ENCODE data around the gene C6orf47.

Gene C6orf47

DNA sequence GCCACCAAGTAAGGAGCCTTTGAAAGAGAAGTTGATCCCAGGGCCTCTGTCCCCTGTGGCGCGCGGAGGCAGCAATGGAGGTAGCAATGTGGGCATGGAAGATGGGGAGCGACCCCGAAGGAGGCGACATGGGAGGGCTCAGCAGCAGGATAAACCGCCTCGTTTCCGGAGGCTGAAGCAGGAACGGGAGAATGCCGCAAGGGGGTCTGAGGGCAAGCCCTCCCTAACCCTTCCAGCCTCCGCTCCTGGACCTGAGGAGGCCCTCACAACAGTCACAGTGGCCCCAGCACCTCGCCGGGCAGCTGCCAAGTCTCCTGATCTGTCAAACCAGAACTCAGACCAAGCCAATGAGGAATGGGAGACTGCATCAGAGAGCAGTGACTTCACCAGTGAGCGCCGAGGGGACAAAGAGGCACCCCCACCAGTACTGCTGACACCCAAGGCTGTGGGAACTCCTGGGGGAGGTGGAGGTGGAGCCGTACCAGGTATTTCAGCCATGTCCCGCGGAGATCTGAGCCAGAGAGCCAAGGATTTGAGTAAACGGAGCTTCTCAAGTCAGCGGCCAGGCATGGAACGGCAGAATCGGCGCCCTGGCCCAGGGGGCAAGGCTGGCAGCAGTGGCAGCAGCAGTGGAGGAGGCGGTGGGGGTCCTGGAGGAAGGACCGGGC is 28.2 kb downstream of the C6orf47 start:
- no peak for DNase-seq

GRCh38 chr6:31631681-31632278 is 28.8 kb downstream of the C6orf47 start:
- no peak for DNase-seq

GRCh38 chr6:31631209-31631608 is 29.4 kb downstream of the C6orf47 start:
- DNase-seq = no peak

GRCh38 chr6:31630177-31630934 is 30.2 kb downstream of the C6orf47 start:
- no peak for DNase-seq

- DNase-seq = no peak
Measured at GRCh38 chr6:31629014-31629413, 31.6 kb downstream of the C6orf47 start.

- no peak for DNase-seq
Measured at GRCh38 chr6:31627690-31628287, 32.8 kb downstream of the C6orf47 start.

DNA sequence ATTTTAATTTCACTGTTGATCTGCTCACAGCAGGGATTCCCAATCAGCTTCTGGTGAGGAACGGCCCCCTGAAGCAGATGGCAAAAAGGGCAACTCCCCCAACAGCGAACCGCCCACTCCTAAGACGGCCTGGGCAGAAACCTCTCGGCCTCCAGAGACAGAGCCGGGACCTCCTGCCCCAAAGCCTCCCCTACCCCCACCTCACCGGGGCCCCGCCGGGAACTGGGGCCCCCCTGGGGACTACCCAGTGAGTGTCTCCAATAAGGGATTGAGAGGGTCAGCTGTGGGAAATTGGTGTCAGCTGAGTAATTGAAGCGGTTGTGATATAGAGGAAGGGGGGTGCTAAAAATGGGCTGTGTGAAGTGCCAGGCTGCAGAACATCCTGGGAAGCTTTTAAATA is 33.6 kb downstream of the C6orf47 start:
- DNase-seq = no peak

- DNase-seq = no peak
Measured at GRCh38 chr6:31624070-31624469, 36.5 kb downstream of the C6orf47 start.

DNA sequence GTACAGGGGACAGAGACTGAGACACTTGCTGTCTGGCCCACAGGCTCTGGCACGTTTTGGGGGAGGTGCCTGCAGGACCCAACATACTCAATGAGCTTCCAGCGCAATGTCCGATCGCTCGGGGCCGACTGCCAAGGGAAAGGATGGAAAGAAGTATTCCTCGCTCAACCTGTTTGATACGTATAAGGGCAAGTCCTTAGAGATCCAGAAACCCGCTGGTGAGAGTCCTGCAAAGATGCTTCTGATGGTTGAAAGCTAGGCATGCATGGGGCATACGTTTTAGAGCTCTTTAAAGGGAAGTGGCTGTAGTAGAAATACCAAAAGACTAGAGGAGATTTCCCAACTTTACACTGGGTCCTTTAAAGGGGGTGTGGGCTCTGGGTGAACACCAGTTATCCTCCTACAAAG is 37.9 kb downstream of the C6orf47 start:
- no peak for DNase-seq

DNA sequence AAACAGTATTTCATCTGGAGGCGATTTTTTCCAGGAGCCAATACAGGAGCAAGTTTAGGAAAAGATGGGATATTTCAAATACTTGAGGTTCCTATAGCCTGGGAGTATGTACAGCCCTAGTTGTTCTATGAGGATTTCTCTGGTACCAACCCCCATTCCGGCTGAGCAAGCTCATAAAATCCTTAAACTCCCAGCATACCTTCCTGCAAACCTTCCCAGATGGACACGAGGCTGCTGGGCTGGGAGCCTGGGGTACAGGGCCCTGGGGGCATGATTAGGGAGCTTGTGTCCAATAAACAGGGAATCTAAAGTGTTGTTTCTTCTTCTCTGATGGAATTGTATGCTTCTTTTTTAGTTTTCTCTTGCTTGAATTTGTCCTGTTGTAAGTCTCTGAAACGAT is 38.6 kb downstream of the C6orf47 start:
- DNase-seq = no peak

- no peak for DNase-seq
Measured at GRCh38 chr6:31621320-31621939, 39.1 kb downstream of the C6orf47 start.

DNA sequence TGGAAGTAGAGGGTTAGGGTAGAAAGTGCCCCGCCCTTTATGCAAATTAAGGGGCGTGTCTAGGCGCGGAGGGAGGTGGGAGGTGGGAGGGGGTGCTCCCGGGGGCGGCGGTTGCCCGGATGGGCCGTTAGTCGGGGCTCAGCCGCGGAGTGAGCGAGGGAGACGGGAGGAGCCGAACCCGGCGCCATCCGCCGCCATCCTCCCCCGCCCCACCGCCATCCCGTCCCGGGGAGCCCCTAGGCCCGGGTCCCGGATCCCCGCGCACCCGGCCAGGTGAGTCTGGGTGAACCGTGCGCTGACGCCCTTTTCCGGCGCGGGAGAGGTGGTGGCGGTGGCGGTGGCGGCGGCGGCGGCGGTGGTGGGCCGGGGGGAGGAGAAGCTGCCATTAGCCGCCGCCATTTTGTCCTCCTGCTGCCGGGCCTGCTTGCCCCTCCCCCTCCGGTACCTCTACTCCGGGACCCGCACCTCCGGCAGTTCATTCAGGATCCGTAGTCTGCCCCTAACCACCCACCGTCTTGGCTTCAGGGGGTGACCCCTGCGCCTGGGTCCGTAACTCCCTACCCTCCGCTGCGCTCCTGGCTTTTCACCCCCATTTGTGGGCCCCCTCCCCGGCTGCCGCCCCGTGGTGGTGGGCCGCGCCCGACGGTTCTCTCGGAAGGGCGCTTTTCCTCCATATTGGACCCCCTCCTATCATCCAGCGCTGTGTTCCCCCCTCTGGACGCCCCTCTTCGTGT is 39.8 kb downstream of the C6orf47 start, which contains the start of gene PRRC2A:
PRRC2A (plus strand) TSS at position 130 of the 734 bp plus-strand sequence. CDS start 2,075 bp downstream, outside the sequence.
- DNase-seq = peak; percentile 78

DNA sequence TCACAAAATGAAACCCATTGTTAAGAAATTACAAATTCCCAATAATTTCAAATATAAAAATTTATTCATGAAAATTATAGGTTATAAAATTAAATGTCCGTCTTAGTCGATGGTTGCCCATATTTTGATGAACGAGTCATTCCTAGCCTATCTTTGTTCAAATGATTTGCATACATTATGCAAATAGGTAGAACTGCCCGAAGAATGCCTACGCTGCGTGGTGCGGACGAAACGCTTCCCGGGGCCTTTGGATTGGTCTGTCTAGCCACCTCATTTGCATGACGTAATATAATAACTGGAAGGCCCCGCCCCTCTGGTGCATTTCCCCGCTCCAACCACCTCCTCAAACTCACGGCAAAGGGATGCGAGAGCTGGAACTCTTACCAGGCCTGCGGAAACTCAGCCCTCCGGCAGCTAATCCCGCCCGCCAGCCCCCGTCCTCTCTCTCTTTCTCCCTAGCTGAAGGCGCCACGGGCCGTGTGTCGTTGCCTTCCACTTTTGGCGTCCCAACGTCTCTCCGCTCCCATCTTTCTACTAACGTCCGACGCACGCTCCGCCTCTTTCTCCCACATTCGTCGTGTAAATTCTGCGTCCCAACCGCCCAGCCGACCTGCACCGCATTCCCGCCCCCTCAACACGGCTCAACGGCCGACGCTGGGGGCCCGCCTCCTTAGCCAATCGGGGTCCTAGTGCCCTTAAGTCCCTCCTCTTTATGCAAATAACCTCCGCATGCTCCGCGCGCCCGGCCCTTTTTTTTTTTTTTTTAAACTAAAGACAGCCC is 40.6 kb downstream of the C6orf47 start:
- peak; percentile 94 for DNase-seq

GRCh38 chr6:31617010-31617409 is 43.6 kb downstream of the C6orf47 start:
- DNase-seq = no peak

- DNase-seq = no peak
Measured at GRCh38 chr6:31615748-31616147, 44.8 kb downstream of the C6orf47 start.

DNA sequence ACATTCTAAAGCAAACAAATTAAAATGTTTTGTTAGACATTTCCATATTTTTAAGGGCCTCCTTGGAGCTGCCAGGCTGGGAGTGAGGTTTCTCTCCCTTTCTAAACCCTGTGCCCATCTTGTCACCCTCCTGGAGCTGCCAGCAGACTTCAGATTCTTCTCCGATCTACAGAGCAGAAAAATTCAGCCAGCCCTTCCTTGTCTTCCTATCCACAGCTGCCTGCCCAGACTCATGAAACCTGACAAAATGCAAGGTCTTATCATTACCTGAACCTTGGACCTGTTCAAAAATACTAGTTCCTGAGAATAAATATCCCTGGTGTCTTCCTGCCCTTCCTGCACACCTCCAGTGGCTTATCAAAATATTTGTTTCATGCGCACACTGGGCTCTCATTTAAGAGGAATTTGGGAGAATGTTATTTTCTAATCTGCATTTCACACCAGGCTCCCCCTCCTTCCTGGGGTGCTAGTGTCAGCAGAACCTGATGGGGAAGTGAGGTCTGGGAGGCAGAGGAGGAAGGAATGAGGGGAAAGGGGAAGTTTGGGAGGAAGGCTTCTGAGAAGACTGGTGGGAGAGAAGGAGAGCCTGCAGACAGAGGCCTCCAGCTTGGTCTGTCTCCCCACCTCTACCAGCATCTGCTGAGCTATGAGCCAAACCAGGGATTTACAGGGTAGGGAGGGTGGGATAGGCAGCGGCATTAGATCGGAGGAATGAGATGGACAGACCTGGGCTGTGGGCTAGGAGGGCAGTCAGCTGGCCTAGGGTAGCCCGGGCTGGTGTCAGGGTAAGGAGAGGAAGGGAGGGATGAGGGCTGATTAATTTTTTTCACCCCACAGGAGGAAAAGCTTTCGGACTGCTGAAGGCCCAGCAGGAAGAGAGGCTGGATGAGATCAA is 45.6 kb downstream of the C6orf47 start, which contains the start of gene AIF1:
AIF1 (plus strand) TSS at position 551 of the 895 bp plus-strand sequence; CDS start at position 647, 96 bp downstream.
- DNase-seq = no peak

DNA sequence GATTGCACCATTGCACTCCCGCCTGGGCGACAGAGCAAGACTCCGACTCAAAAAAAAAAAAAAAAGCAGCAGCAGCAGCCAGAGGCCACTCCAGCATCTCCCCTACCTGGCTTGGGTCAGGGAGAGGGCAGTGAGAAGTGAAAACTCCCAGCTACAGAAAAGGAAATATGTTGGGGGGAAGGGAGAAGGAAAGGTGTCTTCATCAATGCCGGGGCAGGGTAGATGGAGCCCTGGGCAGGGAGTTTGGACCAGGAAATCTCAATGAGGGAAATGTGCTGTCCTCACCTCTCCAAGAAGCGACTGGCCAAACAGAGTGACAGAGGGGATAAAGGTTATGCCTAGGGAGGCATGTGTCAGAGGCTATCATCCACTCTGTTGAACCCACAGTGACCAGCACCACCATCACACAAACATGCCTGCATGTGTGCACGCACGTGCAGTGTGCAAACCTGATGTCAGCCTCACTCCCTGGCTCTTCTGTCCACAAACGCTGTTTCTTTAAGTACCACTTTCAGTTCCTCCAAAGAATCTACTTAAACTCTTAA is 46.4 kb downstream of the C6orf47 start:
- no peak for DNase-seq

- no peak for DNase-seq
Measured at GRCh38 chr6:31610968-31611367, 49.6 kb downstream of the C6orf47 start.

DNA sequence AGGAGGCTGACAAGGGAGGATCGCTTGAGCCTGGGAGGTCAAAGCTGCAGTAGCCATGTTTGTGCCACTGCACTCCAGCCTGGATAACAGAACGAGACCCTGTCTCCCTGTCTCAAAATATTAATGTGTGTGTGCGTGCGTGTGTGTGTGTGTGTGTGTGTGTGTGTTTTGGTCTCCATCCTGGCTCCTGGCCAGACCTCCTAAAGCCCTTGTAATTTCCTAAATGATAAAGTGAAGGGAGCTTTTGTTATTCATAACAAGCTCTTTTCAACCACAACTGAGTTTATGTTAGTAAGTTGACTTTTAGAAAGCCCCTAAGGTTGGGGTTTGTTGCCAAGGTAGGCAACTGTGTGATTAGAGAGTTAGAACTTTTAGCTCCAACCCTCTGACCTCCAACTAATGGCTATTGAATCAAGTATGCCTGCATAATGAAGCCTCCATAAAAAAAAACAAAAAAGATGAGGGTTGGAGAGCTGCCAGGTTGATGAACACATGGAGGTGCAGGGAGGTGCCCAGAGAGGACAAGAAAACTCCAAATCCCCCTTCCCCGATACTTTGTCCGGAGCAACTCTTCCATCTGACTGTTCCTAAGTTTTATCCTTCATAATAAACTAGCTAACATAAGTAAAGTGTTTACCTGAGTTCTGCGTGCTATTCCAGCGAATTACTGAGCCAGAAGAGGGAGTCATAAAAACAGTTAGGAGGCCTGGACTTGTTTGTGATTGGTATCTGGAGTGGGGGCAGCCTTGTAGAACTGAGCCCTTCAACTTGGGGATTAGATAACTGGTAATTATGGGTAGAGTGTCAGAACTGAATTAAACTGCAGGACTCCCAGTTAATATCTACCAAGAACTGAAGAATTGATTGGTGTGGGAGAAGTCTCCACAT is 50.8 kb downstream of the C6orf47 start:
- DNase-seq = no peak

All from activated CD4-positive, alpha-beta T cell treated with anti-CD3 and anti-CD28 coated beads, Interleukin-2, amount 50 U/mL, for 1 hour (primary cell).